Coronary artery (tissue), 2 donors: ENCODE results near the gene CHRNA4.
A peak's percentile ranks its signal among the peaks of the same experiment; 100 is the strongest.

Source experiments
- DNase-seq: peaks from one replicate; pipeline ENCODE4 v3.0.0-alpha.2; 2017; ENCODE audit warnings: low spot score
- H3K27ac ChIP-seq, 2 donors: fragments of 200-600 bp; sonication (generic); one replicate each; pipeline ENCODE4 v1.5.1; 2016 to 2019
- H3K4me3 ChIP-seq: fragments of 200-600 bp; sonication (generic); 2 replicates; pipeline ENCODE4 v1.5.1; 2016; ENCODE audit warnings: mild to moderate bottlenecking, moderate library complexity
- TF ChIP-seq, protein P1 (sequence below): fragments of 200-600 bp; sonication (generic); IDR thresholded peaks from one replicate; pipeline ENCODE4 v1.5.1; 2019; ENCODE audit warnings: antibody characterized with exemption

The CHRNA4 gene

GRCh38 chr20:63362436-63363009 lies 1.4 kb upstream of the CHRNA4 start:
- Histone ChIP-seq H3K27ac (no peak overlapping the region), H3K4me3 (no peak overlapping the region)
- TF ChIP-seq, protein P1, sequence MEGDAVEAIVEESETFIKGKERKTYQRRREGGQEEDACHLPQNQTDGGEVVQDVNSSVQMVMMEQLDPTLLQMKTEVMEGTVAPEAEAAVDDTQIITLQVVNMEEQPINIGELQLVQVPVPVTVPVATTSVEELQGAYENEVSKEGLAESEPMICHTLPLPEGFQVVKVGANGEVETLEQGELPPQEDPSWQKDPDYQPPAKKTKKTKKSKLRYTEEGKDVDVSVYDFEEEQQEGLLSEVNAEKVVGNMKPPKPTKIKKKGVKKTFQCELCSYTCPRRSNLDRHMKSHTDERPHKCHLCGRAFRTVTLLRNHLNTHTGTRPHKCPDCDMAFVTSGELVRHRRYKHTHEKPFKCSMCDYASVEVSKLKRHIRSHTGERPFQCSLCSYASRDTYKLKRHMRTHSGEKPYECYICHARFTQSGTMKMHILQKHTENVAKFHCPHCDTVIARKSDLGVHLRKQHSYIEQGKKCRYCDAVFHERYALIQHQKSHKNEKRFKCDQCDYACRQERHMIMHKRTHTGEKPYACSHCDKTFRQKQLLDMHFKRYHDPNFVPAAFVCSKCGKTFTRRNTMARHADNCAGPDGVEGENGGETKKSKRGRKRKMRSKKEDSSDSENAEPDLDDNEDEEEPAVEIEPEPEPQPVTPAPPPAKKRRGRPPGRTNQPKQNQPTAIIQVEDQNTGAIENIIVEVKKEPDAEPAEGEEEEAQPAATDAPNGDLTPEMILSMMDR, result no peak
- DNase-seq, result no peak

DNA sequence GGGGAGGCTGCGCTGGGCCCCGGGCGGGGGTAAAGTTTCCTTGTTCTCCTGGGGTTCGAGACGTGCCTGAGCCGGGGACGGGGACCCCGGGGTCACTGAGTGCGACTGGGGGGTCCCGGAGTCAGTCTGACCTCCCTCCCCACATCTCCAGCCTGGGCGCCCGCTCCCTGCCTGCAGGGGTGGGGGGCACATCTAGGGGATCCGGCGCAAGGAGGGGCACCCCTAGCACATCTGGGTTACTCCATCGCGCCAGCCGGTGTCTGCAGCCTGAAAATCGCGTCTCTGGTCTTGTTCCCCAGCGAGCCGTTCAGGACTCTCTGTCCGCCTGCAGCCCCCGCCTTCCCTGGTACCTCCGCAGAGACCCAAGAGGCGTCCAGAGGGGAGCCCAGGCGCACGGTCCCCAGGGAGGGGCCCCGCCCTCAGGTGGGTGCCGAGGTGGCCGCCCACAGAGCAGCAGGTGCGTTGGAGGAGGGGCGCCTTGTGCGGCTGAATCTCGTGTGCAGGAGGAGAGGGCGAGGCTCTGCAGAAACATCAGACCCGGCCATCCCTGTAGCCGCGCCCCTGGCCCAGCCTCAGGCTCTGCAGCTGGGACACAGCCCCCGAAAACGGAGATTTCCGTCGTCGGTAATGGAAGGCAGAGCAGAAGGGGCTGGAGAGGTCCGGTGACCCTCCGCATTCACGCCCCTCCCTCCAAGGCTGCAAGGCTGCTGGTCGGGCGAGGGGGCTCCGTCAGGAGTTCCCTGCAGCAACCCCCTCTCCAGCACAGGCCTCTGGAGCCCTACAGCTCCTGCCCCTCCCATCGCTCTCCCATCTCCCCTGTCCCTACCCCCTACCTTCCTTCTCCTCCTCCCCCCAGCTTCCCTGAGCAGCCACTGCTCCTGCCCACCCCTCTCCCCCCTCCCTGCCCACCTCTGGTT lies 628 bp upstream of the CHRNA4 start:
- H3K4me3 ChIP-seq, result no peak overlapping the region
- no peak for DNase-seq
- TF ChIP-seq, protein P1, result no peak
- no peak overlapping the region for H3K27ac ChIP-seq

DNA sequence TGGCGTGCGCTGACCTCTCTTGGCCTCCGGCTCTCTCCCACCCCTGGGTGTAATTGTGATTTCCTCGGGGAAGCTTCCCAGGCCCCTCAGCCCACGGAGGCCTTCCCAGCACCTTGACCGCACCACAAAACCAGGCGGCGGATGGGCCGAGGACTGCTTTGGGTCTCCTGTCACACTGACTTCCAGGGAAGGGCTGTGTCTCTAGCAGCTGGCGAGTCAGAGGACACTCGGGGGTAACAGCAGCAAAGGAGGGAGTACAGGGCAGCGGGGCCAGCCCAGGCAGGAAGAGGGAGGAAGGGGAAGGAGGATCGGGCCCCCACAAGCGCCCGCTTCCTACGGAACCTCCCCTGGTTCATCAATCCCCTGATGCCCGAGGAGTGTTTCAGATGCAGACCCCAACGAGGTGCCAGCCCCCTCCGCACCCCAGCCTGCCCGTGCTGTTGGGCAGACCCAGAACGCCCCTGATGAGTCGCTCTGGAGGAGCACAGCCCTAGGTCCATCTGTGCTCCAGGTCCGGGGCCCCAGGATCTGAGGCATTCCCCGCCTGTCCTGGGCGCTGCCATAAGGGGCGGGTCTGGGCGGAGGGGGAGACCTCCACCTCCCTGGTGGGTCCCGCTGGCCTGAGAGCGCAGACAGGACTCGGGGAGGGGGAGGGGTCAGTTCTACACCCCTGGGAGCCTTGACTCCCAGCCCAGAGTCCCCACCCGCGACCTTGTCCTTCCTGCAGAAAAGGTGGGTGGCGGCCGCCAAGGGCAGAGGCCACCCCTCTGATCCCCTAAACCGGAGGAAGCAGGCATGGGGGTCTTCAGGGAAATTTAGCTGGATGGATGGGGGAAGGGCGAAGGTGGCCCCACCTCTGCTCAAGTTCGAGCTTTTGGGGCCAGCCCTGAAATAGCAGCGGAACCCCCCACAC lies 956 bp downstream of the CHRNA4 start:
- Histone ChIP-seq H3K27ac (no peak overlapping the region), H3K4me3 (peak overlapping the region; percentile 38)
- DNase-seq, result no peak
- TF ChIP-seq, protein P1, result no peak

DNA sequence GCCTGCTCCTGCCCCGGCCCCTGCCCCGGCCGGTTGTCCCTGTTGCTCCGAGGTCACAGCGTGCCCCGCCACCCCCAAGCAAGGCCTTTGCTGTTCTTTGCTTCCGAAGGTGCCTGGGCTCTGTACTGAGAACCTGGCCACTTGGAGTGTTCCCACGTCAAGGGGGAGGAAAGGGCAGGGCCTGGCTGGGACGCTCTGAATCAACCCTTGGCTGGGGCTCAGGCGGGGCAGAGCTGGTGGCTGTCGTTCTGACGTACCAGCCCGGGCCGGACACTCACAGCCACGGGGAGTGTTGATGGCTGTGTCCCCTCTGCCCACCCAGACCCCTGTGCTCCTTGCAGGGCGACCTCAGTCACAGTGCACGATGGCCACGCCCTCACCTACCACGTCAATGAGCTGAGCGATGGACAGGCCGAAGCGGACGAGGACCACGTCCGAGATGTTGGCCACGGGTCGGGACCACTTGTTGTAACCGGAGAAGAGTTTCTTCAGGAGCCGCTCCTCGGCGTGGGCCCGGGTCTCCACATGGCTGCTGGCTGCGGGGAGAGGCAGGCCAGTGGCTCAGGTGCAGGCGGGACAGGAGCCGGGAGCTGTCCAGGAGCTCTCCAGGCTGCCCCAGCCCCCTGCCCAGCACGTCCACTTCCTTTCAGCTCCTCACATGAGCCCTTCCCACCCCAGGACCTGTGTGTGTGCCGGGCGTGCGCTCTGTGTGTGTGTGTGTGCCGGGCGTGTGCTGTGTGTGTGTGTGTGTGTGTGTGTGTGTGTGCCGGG lies 1.8 kb downstream of the CHRNA4 start:
- no peak overlapping the region for H3K27ac ChIP-seq
- no peak overlapping the region for H3K4me3 ChIP-seq
- TF ChIP-seq, protein P1, result no peak
- no peak for DNase-seq

DNA sequence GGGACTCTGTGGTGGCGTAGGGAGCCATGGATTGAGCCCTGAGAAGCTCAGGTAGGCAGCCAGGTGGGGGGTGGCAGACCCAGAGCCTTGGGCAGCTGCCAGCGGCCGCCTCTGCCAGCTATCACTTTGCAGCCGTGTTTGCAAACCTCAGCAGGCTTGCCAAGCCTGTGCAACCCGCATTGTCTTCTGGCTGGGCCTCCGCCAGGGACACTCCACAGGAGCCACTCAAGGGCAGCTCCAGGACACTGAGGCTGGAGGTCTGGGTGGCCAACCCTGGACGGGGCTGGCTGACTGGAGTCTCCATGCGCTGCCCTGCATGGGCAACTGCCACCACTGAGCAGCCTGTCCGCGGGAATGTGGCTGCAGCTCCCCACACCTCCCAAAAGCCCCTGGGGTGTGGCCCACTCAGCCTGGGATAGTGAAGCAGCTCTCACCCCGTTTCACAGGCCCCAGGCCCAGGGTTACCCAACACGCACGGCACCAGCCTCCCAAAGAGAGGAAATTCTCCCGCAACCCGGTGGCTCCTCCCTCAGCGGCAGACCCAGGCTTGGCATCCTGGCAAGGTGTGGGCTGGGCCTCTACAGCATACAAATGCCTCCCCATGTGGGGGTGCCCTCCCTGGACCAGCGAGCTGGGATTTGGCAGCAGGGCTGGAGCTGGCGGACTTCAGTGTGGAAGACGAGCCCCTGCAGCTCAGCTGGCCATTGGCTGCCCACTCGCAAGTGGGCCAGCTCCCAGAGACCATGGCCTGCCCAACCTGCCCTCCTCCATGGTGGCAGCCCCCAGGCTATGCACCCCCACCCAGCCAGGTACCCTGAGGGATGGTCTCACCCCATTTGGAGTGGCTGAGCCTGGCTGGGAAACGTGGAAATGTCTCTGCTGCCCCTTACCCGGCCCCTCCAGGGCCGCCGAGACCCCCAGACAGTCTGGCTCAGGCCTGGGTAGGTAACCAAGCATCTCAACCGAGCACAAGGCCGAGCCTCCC lies 2.9 kb downstream of the CHRNA4 start:
- no peak for DNase-seq
- TF ChIP-seq, protein P1, result no peak
- Histone ChIP-seq H3K27ac (no peak overlapping the region), H3K4me3 (no peak overlapping the region)
